ENCODE data around the gene RSPH9. TPM values are rescaled to one million over a fixed set of nuclear protein-coding genes. Genes with fewer than 3 reads are reported as not detected.

The RSPH9 gene
- total RNA-seq: not detected

- H3K27me3 Mint-ChIP-seq (ENCODE audit: low read depth): no peaks in the 10 kb centered on the region
- H3K9me3 Mint-ChIP-seq: no peaks in the 10 kb centered on the region
- peaks cover 12% of the 10 kb centered on the region for H3K4me1 Mint-ChIP-seq (ENCODE audit: low read depth)
- ATAC-seq (peak; percentile 85 to 86), DNase-seq (peak; percentile 54)
- H3K36me3 Mint-ChIP-seq (ENCODE audit: insufficient read depth): peaks cover 16% of the 10 kb centered on the region
- H3K4me3 Mint-ChIP-seq: peak within 1 kb of the TSS; percentile 77
These were observed at the start of gene RSPH9 for GRCh38 chr6:43644940-43645612. TSS of gene RSPH9 (plus strand) at chr6:43645036. CDS start at chr6:43645099, 63 bp downstream.

DNA sequence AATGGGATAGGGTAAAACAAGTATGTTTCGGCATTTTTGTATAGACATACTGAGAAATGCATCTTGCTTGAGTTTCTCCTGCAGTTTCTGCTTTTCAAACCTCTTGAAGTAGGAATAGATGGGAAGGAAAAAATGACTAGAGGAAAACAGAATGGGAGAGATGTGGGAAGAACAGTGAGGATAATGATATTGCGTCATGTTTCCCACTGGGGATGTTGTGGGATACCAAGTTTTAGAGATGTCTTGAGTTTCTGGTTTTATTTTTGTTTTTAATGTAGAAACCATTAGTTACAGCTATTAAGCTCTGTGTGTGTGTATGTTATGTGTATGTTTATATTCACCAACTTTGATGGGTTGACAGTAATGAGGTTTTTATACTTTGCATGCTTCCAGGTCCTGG lies 44.2 kb upstream of the RSPH9 start:
- DNase-seq: no peak
- no peak for ATAC-seq
- no peak overlapping the region for H3K4me3 Mint-ChIP-seq
- no peaks in the 10 kb centered on the region for H3K4me1 Mint-ChIP-seq (ENCODE audit: low read depth)
- no peaks in the 10 kb centered on the region for H3K9me3 Mint-ChIP-seq
- no peaks in the 10 kb centered on the region for H3K27me3 Mint-ChIP-seq (ENCODE audit: low read depth)
- peaks cover 22% of the 10 kb centered on the region for H3K36me3 Mint-ChIP-seq (ENCODE audit: insufficient read depth)

- ATAC-seq (no peak), DNase-seq (no peak)
- Mint-ChIP-seq H3K9me3 (no peaks in the 10 kb centered on the region), H3K27me3 (ENCODE audit: low read depth) (no peaks in the 10 kb centered on the region), H3K4me3 (no peak overlapping the region), H3K4me1 (ENCODE audit: low read depth) (peaks cover 2% of the 10 kb centered on the region), H3K36me3 (ENCODE audit: insufficient read depth) (peaks cover 23% of the 10 kb centered on the region)
These were observed 40.7 kb upstream of the RSPH9 start for GRCh38 chr6:43604174-43604573.

DNA sequence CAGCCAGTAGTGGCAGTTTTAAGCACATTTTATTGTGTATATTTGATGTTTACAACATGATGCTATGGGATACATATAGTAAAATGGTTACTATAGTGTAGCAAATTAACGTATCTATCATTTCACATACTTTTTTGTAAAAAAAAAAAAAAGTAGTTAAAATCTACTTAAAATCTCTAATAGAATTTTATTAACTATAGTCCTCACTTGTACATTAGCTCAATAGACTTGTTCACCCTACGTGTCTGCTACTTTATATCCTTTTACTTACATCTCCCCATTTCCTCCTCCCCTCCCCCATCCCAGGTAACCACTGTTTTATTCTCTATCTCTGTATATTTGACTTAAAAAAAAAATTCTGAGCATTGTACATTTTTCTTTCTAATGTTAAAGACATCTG lies 38.8 kb upstream of the RSPH9 start:
- DNase-seq (no peak), ATAC-seq (no peak)
- Mint-ChIP-seq H3K4me3 (no peak overlapping the region), H3K36me3 (ENCODE audit: insufficient read depth) (peaks cover 24% of the 10 kb centered on the region), H3K9me3 (no peaks in the 10 kb centered on the region), H3K27me3 (ENCODE audit: low read depth) (no peaks in the 10 kb centered on the region), H3K4me1 (ENCODE audit: low read depth) (peaks cover 2% of the 10 kb centered on the region)

DNA sequence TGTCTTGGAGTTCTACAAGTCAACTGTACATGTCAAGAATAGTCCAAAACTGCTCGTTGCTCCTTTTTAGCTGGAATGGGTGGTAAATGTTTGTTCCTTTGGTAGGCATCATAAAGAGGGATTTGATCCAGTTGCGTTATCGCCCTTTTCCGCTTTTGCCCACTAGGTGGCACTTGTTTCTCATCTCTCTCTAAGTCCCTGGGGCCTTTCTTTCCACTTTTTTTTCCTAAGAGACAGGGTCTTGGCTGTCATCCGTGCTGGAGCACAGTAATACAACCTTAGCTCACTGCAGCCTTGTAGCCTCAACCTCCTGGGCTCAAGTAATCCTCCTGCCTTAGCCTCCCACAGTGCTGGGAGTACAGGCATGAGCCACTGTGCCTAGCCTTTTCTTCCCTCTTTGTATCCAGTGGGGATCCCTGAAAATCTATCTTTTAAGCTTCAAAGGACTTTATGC lies 36.5 kb upstream of the RSPH9 start:
- Mint-ChIP-seq H3K4me1 (ENCODE audit: low read depth) (peaks cover 2% of the 10 kb centered on the region), H3K36me3 (ENCODE audit: insufficient read depth) (peaks cover 19% of the 10 kb centered on the region), H3K9me3 (no peaks in the 10 kb centered on the region), H3K4me3 (no peak overlapping the region), H3K27me3 (ENCODE audit: low read depth) (no peaks in the 10 kb centered on the region)
- no peak for ATAC-seq
- peak; percentile 46 for DNase-seq

DNA sequence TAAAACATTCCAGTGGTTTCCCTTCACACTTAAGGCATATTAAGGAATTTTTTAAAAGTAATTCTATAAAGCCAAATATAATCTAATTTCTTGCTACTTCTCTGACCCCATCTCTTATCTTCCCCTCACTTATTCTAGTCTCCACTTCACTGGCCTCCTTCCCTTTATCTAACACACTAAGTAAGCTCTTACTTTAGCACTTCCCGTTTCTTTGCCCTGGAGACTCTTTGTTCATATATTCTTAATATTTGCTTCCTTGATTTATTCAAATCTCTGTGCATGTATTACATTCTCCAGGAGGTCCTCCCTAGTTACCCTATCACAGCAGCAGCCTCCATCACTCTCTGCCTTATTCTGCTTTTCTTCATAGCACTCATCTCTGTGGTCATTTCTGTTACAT lies 36.0 kb upstream of the RSPH9 start:
- no peak for ATAC-seq
- no peak for DNase-seq
- H3K36me3 Mint-ChIP-seq (ENCODE audit: insufficient read depth): peaks cover 23% of the 10 kb centered on the region
- no peak overlapping the region for H3K4me3 Mint-ChIP-seq
- H3K27me3 Mint-ChIP-seq (ENCODE audit: low read depth): no peaks in the 10 kb centered on the region
- H3K4me1 Mint-ChIP-seq (ENCODE audit: low read depth): peaks cover 2% of the 10 kb centered on the region
- no peaks in the 10 kb centered on the region for H3K9me3 Mint-ChIP-seq

GRCh38 chr6:43609402-43609801 lies 35.4 kb upstream of the RSPH9 start:
- ATAC-seq: no peak
- H3K4me3 Mint-ChIP-seq: no peak overlapping the region
- H3K4me1 Mint-ChIP-seq (ENCODE audit: low read depth): peaks cover 2% of the 10 kb centered on the region
- no peaks in the 10 kb centered on the region for H3K27me3 Mint-ChIP-seq (ENCODE audit: low read depth)
- DNase-seq: no peak
- no peaks in the 10 kb centered on the region for H3K9me3 Mint-ChIP-seq
- H3K36me3 Mint-ChIP-seq (ENCODE audit: insufficient read depth): peaks cover 20% of the 10 kb centered on the region

- ATAC-seq (no peak), DNase-seq (no peak)
- H3K4me1 Mint-ChIP-seq (ENCODE audit: low read depth): peaks cover 2% of the 10 kb centered on the region
- H3K27me3 Mint-ChIP-seq (ENCODE audit: low read depth): no peaks in the 10 kb centered on the region
- no peak overlapping the region for H3K4me3 Mint-ChIP-seq
- no peaks in the 10 kb centered on the region for H3K9me3 Mint-ChIP-seq
- peaks cover 17% of the 10 kb centered on the region for H3K36me3 Mint-ChIP-seq (ENCODE audit: insufficient read depth)
These were observed 34.4 kb upstream of the RSPH9 start for GRCh38 chr6:43610431-43610830.

DNA sequence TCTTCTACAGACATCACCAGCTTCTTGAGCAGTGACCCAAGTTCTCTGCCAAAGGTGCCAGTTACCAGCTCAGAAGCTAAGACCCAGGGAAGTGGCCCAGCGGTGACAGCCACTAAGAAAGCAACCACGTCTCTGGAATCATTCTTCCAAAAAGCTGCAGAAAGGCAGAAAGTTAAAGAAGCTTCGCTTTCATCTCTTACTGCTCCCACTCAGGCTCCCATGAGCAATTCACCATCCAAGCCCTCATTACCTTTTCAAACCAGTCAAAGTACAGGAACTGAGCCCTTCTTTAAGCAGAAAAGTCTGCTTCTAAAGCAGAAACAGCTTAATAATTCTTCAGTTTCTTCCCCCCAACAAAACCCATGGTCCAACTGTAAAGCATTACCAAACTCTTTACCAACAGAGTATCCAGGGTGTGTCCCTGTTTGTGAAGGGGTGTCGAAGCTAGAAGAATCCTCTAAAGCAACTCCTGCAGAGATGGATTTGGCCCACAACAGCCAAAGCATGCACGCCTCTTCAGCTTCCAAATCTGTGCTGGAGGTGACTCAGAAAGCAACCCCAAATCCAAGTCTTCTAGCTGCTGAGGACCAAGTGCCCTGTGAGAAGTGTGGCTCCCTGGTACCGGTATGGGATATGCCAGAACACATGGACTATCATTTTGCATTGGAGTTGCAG lies 31.0 kb upstream of the RSPH9 start:
- no peak overlapping the region for H3K4me3 Mint-ChIP-seq
- H3K9me3 Mint-ChIP-seq: no peaks in the 10 kb centered on the region
- H3K36me3 Mint-ChIP-seq (ENCODE audit: insufficient read depth): peaks cover 12% of the 10 kb centered on the region
- ATAC-seq (no peak), DNase-seq (no peak)
- H3K27me3 Mint-ChIP-seq (ENCODE audit: low read depth): no peaks in the 10 kb centered on the region
- H3K4me1 Mint-ChIP-seq (ENCODE audit: low read depth): no peaks in the 10 kb centered on the region

GRCh38 chr6:43614396-43614730 lies 30.5 kb upstream of the RSPH9 start:
- Mint-ChIP-seq H3K27me3 (ENCODE audit: low read depth) (no peaks in the 10 kb centered on the region), H3K4me1 (ENCODE audit: low read depth) (no peaks in the 10 kb centered on the region), H3K36me3 (ENCODE audit: insufficient read depth) (peaks cover 12% of the 10 kb centered on the region), H3K4me3 (no peak overlapping the region), H3K9me3 (no peaks in the 10 kb centered on the region)
- no peak for ATAC-seq
- no peak for DNase-seq

DNA sequence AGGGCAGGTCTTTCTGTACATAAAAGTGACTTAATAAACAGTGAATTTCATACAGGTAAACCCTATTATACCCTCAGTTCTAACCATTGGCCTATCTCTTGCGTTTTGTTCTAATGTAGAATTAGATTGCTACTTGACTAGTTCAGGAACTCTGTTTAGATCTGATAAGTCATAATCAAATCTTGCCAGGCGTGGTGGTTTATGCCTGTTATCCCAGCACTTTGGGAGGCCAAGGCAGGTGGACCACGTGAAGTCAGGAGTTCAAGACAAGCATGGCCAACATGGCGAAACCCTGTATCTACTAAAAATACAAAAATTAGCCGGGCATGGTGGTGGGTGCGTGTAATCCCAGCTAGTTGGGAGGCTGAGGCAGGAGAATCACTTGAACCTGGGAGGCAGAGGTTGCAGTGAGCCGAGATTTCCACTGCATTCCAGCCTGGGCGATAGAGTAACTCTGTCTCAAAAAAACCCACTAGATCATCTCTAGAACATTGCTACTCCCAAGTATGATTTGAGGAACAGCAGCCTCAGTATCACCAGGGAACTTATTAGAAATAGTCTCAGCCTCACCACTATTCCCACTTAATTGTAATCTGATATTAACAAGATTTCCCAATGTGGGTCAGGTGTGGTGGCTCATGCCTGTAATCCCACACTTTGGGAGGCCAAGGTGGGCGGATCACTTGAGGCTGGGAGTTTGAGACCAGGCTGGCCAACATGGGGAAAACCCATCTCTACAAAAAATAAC lies 27.9 kb upstream of the RSPH9 start:
- no peaks in the 10 kb centered on the region for H3K4me1 Mint-ChIP-seq (ENCODE audit: low read depth)
- DNase-seq (no peak), ATAC-seq (no peak)
- H3K36me3 Mint-ChIP-seq (ENCODE audit: insufficient read depth): peaks cover 15% of the 10 kb centered on the region
- no peaks in the 10 kb centered on the region for H3K9me3 Mint-ChIP-seq
- H3K27me3 Mint-ChIP-seq (ENCODE audit: low read depth): no peaks in the 10 kb centered on the region
- no peak overlapping the region for H3K4me3 Mint-ChIP-seq

DNA sequence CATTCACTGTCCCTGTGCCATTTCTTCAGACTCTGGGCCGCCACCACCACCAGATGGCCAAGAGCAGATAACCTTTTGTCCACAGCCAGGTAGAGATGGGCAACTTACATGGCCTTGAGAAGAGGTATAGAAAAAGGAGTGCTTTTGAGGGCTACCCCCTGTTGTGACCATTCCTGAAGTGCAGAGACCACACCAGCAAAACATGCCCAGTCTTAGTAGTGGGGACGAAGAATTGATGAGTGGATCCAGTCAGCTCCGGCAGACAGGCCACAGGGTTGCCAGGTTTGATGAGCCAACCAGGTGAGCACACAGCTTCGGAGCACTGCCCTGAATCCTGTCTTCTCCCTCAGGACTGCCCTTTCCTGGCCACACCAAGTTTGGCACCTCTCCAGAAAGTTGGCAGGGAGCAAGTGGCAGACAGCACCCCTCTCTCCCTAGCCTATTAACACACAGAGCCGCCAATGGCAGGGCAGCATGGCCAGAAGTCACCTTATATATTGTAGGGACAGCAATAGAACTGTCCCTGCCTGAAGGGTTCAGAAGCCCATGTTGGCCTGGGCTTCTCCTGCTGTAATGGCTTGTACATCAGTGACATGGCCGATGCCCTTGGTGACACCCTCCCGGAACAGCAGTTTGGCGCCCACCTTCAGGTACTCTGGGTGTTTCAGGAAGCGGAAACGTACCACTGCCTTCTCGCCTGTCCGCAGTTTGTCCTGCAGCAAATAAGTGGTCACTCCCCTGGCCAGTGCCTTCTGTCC lies 23.6 kb upstream of the RSPH9 start:
- H3K27me3 Mint-ChIP-seq (ENCODE audit: low read depth): no peaks in the 10 kb centered on the region
- no peak for ATAC-seq
- H3K36me3 Mint-ChIP-seq (ENCODE audit: insufficient read depth): peaks cover 23% of the 10 kb centered on the region

DNA sequence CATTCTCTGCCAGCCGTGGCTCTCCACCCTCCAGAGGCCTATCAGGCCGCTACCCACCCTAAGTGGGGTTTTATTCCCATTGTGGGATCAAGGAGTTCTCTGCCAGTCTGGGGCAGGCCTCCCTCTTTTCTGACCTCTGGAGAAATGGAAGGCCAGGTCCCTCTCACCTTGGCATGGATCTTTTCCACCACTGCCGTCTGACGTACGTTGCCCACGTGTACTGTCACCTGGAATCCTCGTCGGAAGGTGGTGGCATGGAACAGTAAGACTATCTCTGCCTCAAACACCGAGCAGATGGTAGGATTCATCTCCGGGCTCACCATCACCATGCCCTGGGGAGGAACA lies 23.0 kb upstream of the RSPH9 start:
- Mint-ChIP-seq H3K27me3 (ENCODE audit: low read depth) (no peaks in the 10 kb centered on the region), H3K9me3 (no peaks in the 10 kb centered on the region), H3K4me3 (no peak overlapping the region), H3K4me1 (ENCODE audit: low read depth) (peaks cover 2% of the 10 kb centered on the region), H3K36me3 (ENCODE audit: insufficient read depth) (peaks cover 25% of the 10 kb centered on the region)
- no peak for ATAC-seq
- no peak for DNase-seq

More for the DNA sequence above, 23.6 kb upstream of the RSPH9 start:
- no peaks in the 10 kb centered on the region for H3K9me3 Mint-ChIP-seq
- H3K4me3 Mint-ChIP-seq: no peak overlapping the region
- no peak for DNase-seq
- no peaks in the 10 kb centered on the region for H3K4me1 Mint-ChIP-seq (ENCODE audit: low read depth)

DNA sequence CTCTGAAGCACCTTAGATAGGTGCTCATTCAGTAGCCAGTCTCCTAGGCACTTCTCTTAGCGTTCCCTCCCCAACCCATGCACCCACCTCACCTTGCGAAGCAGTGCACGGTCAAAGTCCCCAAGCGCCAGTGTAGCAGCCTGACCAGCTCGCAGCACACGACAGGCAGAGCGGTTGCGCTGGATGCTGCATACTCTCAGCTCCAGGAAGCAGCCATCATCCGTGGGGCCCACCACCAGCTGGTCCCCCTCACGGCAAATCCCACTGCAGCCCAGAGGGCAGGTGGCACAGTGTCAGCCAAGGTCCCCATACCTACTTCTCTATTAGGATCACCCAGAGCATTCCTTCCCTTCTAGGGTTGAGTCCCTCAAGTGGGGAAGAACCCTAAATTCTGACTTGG lies 22.3 kb upstream of the RSPH9 start:
- H3K9me3 Mint-ChIP-seq: no peaks in the 10 kb centered on the region
- peaks cover 25% of the 10 kb centered on the region for H3K36me3 Mint-ChIP-seq (ENCODE audit: insufficient read depth)
- no peak for ATAC-seq
- no peak overlapping the region for H3K4me3 Mint-ChIP-seq
- H3K27me3 Mint-ChIP-seq (ENCODE audit: low read depth): no peaks in the 10 kb centered on the region
- DNase-seq: no peak
- peaks cover 10% of the 10 kb centered on the region for H3K4me1 Mint-ChIP-seq (ENCODE audit: low read depth)
